Measurements from ENCODE around the gene USP19.

USP19 gene

DNA sequence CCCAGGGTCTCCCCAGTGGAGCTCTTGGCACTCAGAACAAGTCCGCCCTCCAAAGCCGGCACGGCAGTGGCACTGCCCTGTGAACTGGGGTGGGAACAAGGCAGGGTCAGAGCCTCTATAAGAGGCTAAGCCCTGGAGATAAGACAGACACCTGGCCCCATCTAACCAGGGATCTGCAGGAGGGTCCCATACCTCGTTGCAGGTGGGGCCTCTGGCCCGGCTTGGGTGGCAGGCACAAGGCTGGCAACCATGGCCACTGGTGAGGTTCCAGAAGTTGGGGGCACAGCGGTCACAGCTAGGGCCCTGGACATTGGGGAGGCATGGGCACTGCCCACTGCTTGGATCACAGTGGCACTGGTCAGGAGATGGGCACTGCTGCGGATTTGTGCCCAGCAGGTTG, 3.6 kb upstream of the USP19 start:
- no peak overlapping the region for H3K4me3 ChIP-seq
- H3K27ac ChIP-seq: no peak overlapping the region
- TF ChIP-seq, protein P1, sequence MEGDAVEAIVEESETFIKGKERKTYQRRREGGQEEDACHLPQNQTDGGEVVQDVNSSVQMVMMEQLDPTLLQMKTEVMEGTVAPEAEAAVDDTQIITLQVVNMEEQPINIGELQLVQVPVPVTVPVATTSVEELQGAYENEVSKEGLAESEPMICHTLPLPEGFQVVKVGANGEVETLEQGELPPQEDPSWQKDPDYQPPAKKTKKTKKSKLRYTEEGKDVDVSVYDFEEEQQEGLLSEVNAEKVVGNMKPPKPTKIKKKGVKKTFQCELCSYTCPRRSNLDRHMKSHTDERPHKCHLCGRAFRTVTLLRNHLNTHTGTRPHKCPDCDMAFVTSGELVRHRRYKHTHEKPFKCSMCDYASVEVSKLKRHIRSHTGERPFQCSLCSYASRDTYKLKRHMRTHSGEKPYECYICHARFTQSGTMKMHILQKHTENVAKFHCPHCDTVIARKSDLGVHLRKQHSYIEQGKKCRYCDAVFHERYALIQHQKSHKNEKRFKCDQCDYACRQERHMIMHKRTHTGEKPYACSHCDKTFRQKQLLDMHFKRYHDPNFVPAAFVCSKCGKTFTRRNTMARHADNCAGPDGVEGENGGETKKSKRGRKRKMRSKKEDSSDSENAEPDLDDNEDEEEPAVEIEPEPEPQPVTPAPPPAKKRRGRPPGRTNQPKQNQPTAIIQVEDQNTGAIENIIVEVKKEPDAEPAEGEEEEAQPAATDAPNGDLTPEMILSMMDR (IDR thresholded peaks at IDR 0.05): no peak
- no peak for DNase-seq (ENCODE audit: low spot score)

GRCh38 chr3:49123687-49124086, 3.1 kb upstream of the USP19 start:
- no peak for DNase-seq (ENCODE audit: low spot score)
- TF ChIP-seq, protein P1 (IDR thresholded peaks at IDR 0.05): no peak
- H3K27ac ChIP-seq: no peak overlapping the region
- H3K4me3 ChIP-seq: no peak overlapping the region

DNA sequence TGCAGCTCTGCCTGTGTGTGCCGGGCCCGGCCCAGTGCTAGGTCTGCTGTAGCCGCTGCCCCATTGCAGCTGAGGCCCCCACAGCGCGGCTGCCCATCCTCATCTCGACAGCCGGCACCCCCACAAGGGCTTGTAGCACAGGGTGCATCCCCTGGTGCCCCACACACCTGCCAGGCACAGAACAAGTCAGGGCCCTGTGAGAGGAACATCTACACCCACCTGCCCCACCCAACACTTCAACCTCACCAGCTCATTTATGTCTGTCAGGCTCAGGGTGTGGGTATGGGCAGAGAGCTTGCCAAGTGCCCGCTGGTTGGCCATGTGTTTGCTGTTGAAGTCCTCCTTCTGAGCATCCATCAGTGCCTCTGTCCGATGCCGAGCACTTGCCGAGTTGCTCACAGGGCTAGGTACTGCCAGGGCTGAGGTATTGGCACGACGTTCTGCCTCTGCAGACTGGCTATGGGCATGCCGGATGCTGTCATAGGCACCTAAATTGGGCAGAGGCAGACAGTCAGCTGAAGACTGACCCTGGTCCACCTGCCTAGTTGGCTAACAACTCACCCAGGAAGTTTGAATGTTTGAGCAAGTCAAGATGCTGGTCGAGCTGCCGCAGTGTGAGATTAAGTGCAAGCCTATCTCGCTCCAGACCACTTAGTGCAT, 2.4 kb upstream of the USP19 start:
- TF ChIP-seq, protein P1 (IDR thresholded peaks at IDR 0.05): no peak
- Histone ChIP-seq H3K4me3 (no peak overlapping the region), H3K27ac (no peak overlapping the region)
- DNase-seq (ENCODE audit: low spot score): no peak

- TF ChIP-seq, protein P1 (IDR thresholded peaks at IDR 0.05): no peak
- Histone ChIP-seq H3K27ac (no peak overlapping the region), H3K4me3 (no peak overlapping the region)
- DNase-seq (ENCODE audit: low spot score): no peak
Measured at GRCh38 chr3:49122451-49122850, 1.8 kb upstream of the USP19 start.

DNA sequence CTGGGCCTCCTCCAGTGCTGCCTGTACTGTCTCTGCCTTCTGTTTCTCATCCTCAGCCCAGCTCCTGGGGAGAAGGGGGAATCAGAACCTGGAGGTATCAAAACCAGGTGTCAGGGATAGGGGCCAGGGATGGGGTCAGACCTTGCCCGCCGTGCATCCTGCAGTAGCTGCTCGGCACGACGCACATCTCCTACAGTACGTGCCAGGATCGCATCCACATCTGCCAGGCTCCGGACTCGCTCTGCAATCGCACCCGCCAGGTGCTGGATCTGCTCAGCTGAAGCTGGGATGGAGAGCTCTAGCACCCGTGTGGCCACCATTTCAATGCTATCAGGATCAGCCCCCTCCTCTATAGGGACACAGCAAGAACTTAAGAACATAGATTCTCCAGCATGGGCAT, 1.4 kb upstream of the USP19 start:
- no peak overlapping the region for H3K4me3 ChIP-seq
- no peak for DNase-seq (ENCODE audit: low spot score)
- no peak overlapping the region for H3K27ac ChIP-seq
- TF ChIP-seq, protein P1 (IDR thresholded peaks at IDR 0.05): no peak

- no peak for DNase-seq (ENCODE audit: low spot score)
- TF ChIP-seq, protein P1 (IDR thresholded peaks at IDR 0.05): no peak
- Histone ChIP-seq H3K27ac (peak overlapping the region; percentile 91 to 97), H3K4me3 (peak overlapping the region; percentile 94)
Measured at GRCh38 chr3:49121132-49121736, 611 bp upstream of the USP19 start.

- TF ChIP-seq, protein P1 (IDR thresholded peaks at IDR 0.05): no peak
- peak overlapping the region; percentile 91 to 97 for H3K27ac ChIP-seq
- DNase-seq (ENCODE audit: low spot score): no peak
- peak overlapping the region; percentile 94 for H3K4me3 ChIP-seq
Measured at GRCh38 chr3:49120096-49120437, 556 bp downstream of the USP19 start.

Data from coronary artery (tissue), 2 donors.